CD1c-positive myeloid dendritic cell (primary cell): ENCODE results near the gene CROCC.
"Not testable (repeated sequence)": the region's sequence is repeated elsewhere in the genome, so short reads cannot be mapped to it uniquely, and the experiment has no call there.

ENCODE experiments used
- DNase-seq: peaks from one replicate; pipeline ENCODE4 v3.0.0-alpha.2; 2016; ENCODE audit errors: extremely low spot score

The CROCC gene, protein sequence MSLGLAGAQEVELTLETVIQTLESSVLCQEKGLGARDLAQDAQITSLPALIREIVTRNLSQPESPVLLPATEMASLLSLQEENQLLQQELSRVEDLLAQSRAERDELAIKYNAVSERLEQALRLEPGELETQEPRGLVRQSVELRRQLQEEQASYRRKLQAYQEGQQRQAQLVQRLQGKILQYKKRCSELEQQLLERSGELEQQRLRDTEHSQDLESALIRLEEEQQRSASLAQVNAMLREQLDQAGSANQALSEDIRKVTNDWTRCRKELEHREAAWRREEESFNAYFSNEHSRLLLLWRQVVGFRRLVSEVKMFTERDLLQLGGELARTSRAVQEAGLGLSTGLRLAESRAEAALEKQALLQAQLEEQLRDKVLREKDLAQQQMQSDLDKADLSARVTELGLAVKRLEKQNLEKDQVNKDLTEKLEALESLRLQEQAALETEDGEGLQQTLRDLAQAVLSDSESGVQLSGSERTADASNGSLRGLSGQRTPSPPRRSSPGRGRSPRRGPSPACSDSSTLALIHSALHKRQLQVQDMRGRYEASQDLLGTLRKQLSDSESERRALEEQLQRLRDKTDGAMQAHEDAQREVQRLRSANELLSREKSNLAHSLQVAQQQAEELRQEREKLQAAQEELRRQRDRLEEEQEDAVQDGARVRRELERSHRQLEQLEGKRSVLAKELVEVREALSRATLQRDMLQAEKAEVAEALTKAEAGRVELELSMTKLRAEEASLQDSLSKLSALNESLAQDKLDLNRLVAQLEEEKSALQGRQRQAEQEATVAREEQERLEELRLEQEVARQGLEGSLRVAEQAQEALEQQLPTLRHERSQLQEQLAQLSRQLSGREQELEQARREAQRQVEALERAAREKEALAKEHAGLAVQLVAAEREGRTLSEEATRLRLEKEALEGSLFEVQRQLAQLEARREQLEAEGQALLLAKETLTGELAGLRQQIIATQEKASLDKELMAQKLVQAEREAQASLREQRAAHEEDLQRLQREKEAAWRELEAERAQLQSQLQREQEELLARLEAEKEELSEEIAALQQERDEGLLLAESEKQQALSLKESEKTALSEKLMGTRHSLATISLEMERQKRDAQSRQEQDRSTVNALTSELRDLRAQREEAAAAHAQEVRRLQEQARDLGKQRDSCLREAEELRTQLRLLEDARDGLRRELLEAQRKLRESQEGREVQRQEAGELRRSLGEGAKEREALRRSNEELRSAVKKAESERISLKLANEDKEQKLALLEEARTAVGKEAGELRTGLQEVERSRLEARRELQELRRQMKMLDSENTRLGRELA (N-terminal part only)

DNA sequence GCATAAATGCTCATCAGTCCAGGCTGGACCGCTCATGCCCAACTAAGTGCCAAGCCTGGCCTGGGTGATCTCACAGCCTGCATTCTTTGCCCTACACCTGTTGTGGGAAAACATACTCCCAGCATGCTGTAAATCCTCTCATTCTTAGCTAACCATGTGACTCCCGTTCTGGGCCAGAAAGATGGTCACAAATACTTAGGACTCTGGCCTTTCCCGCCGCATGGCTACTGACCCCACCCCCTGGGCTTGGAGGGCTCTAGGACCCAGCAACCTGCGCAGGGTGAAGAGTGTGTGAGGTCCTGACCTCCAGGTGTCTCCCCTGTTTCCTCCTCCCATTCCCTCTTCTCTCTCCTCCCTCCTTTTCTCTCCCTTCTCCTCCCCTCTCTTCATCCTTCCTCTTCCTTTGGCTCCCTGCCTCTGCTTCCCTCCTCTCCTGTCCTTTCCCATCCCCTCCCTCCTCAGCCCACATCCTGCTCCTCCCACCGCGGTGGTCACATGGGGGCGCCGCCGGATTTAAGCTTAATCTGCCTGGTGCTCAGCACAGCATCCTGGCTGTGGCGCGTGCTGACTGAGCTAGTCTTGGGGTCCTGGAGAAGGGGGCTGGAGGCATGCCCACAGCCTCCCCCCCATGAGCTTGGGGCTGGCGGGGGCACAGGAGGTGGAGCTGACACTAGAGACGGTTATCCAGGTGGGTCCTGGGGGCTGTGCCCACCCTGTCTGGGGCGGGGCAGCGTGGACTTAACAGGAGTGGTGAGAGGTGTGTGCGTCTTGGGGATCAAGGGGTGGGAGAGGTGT lies at the start of gene CROCC:
TSS of gene CROCC (plus strand) at position 541 of the 795 bp plus-strand sequence. CDS start at position 629, 88 bp downstream.
- DNase-seq, result no peak

DNA sequence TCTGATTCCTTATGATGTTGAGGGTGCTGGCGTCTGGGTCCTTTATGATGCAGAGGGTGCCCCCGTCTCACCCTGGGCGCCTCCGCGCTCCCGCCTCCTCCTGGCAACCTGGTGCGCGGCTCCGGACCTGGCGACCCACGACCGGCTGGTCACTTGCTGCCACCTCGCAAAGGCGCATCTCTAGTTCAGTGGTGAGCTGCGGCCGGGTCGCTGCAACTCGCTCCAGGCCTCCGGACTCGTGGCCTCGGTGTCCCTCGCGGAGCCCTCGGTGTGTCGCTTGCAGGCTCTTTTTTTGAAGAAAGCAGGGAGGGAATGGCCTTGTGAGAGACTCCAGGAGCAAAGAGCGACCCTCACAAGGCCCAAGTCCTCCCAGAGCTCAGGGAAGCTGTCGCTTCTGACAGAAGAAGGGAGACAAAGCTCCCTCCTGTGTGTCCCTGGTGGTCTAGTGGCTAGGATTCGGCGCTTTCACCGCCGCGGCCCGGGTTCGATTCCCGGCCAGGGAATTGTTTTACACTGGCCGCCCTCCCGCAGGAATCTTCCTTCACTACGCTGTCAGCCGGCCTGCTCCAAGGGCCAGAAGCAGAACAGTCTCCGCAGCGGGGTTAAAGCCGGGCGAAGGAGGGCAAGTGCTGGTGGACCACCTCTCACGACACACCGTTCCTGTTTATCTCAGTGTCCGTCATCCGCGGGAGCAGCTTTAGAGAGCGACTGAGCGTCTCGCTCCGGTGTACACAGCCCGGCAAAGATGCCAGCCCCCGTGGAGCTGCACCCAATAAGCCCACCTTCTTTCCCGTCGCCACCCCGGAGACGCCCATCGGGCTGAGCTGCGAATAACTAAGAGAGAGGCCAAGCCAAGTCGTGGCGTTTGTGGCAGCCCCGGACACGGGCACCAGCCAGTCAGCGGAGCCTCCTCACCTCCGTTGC lies 49.3 kb upstream of the CROCC start:
- not testable (repeated sequence) for DNase-seq

DNA sequence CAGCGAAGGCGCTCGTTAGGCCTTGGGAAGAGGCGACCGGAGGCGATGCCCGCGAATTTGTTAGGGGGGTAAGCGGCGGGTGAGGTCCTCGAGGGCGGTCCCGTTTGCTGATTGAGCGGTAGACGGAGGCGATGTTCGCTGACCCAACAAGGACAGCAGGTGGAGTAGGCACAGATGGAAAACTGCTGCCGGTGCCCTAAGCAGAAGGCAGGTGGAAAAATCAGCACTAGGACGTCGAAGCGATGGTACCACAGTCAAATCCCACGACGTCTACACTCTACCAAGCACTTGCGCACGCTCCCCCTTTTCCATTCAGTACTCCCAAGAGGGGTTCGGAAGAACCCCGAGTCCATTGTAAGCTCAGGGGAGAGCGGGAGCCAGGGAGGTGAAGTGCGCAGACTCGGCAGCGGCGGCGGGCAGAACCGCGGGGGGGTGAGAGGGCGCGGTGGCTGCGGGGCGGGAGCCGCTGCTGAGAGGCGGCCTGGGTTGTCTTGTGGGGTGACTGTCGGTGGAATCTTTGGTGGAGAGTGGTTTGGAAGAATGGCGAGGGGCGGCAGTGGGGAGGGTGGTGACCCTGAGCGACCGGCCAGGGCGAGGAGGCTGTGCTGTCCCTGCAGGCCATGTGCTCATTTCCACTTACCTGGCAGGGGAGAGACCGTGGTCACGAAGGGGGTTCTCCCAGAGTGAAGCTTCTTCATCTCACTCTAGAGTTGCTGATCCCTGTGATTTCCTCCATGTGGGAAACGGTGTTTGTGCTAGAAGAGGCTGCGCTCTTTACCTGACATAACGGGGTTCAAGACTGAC lies 48.5 kb upstream of the CROCC start:
- peak; percentile 12 for DNase-seq

DNA sequence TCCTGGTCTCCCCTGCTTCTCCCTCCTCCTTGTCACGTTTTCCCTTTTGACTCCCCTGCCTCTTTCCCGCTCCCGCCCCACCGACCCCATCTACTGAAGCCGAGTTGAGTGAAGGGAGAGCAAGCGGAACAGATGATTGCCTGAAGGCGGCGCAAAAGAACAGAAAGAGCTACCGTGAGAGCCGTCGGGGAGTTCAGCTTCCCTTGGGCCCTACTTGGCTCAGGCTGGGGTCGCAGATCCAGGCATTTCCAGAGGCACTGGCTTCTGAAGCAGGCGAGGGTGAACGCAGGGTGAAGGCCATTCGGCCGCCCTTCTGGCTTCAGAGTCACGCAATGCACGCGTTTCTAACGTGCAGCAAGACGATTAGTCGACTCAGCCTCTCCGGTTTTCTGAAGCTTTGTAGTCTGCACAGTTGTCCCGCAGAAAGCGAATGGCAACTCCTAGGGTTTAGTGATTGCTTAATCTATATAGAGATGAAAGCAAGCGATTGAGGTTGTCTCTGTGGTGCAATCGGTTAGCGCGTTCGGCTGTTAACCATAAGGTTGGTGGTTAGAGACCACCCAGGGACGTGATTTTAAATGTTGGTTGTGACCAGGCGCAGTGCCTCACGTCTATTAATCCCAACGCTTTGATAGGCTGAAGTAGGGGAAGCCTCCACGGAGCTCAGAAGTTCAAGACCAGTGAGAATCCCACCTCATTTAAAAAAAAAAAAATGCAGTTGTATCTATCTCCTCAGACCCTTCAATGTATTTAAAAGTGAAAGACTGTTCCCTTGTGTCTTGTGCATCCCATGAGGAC lies 46.6 kb upstream of the CROCC start:
- DNase-seq, result not testable (repeated sequence)

DNA sequence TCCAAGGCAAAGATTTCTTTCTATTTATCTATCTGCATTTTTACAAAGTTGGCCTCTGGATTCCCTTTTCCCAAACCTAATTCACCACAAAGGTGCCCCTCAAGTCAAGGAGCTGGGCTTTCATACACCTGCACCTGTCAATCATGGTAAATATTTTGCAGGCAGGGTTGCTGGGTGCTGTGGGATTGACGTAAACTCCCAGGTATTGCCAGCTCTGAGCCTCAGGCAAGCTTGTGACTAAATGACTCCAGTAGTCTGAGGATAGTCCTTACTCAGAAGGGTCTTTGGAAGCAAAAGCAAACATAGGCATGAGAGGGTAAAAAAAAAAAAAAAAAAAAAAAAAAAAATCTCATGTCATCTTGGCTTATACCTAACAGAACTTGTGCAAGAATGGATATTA lies 40.0 kb upstream of the CROCC start:
- not testable (repeated sequence) for DNase-seq

DNA sequence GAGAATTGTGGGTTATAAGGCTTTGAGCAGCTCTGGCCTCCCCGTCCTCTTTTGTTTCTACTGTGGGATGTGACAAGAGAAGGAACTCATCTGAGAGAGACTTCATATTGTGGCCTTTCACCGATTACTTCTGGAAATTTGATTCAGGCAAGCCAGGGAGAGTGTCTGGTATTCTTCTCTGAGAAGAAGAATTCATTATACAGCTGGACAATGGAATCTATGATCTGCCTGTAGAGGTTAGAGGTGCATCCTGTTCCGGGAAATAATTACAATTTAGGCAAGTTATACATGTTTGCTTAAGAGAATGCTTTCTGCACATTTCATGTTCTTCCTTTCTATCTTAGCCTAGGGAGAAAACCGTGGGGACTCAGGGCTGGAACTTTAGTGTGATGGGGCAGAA lies 38.7 kb upstream of the CROCC start:
- no peak for DNase-seq

DNA sequence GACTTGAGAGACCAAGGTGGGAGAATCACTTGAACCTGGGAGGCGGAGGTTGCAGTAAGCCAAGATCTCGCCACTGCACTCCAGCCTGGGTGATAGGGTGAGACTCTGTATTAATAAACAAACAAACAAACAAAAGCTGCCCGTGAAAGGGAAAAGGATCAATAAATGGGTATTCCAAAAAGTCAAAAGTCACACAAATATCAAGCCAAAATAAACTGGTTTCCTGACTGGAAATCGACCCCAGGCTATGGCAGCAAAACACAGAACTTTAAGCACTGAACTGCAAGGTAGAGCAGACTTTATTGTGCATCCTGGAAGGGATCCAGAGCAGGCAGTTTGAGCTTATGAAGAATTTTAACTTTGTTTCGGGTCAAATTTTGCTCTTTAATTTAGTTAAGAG lies 37.2 kb upstream of the CROCC start:
- not testable (repeated sequence) for DNase-seq

DNA sequence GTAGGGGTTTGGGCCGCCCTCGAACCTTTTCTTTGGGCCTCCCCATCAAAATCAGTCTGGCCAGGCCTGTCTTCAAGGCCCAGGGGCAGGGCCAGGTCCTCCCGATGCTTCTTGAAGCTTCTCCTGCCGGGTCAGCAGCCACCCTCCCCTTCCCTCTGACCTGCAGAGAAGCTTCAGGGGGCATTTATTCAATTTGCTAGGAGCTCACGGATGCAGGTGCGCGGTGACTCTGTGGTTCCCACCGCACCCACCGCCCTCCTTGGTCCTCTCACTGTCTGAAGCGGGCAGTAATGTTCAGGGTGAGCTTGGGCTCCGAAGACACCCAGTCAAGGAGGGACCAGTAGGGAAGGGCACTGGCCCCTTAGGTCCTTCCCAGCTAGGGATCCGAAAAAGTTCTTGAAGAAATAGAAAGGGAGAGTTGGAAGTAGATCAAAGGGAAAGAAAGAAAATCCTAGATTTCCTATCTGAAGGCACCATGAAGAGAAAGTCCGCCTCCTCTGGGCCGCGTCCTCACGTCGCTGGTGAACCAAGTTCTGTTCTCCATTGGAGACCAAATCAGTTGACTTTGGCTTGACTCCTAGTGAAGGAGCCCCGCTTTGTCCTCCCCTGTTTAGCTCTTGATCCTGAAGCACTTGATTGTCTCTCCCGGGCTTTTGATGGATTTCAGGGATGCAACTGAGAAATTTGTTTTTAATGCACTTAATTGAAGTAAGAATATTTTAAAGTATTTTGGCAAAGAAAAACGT lies 34.7 kb upstream of the CROCC start:
- no peak for DNase-seq

DNA sequence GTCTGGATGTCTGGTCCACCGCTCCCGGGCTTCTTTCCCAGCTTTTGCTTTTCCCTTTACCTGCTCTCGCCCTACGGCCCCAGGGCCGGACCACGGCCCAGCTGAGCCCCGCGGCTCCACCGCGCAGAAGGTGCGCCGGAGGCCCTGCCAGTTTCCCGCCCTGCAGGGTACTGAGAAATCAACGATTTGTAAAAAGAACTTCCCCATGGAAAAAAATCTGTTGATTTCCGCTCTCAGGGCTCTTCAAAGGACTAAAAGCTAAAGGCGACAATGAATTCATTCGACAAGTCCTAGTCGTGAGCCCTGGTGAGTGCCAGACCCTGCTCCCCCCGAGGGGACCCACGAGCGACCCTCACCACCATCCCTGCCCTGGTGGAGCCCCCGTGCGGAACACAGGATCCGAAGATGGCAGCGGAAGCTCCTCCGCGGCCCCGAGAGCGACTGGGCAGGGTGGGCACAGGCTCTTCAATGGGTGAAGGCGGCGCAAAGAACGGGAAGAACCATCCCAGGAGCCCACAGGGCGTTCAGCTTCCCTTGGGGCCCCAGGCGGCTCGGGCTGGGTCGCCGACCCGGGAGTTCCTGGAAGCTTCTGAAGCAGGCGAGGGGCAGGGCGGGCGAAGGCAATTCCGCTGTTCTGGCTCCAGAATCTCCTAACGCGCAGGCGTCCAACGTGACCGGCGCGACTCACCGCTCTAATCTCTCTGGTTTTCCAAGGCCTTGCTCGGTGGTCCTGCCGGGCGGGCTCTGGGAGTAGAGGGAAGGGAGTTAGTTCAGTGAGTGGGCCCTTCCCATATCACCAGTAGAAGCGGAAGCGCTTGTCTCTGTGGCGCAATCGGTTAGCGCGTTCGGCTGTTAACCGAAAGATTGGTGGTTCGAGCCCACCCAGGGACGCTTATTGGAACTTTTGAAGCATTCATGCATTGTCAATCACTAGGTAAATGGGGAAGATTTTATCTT lies 32.6 kb upstream of the CROCC start:
- peak; percentile 71 for DNase-seq

DNA sequence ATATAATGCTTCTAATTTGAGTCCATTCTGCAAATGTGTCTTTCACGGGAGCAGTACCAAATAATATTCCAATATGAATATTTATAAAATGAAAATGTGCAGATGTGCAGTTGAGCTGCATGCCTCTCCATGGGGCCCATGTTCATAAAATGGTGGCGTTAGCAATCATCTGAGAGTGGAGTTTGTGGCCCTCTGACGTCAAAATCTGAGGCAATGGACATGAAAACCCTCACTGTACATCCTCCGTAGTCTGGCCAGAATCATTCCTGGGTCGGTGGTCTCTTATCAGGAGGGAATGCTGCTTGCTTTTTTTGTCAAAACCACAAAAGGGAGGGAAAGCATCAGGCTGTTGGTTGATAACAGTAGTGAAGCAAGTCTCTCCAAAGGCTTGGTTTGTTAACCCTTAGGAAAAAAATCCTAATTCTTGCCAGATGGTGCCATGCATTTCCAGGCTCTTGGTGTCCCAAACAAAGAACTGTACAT lies 31.2 kb upstream of the CROCC start:
- not testable (repeated sequence) for DNase-seq

DNA sequence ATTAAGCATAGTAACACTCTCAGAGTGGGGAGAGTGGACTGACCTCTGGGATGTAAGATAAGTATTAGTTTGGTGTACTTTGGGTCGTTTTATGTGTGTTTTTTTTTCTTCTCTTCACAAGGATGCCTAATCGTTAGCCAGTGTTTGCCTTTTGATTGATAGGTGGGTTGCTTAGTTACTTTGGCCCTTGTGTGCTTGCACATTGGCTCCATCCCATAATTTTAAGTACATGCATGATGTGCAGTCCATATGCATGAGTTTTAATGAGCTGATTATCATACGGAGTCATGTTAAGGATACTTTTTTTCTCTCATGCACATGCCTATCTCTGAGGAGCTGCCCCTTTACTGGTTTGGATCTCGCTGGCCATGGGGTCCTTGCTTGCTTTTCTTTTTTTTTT lies 30.7 kb upstream of the CROCC start:
- DNase-seq, result not testable (repeated sequence)

DNA sequence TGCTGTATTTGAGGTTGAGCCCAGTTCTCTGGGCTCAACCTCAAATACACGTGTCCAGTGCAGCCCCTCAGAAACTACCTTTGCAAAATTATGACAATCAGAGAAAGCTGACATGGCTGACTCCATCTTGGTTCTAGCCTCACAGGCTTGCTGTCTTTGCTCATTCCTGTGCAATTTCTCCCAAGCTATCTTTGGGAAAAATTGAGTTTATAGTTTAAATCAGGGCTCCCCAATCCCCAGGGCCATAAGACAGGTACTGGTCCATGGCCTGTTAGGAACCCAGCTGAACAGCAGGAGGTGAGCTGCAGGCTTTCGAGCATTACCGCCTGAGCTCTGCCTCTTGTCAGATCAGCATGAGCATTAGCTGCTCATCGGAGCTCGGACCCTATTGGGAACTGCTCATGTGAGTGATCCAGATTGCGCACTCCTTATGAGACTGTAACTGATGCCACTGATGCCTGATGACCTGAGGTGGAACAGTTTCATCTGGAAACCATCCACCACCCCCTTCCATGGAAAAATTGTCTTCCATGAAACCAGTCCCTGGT lies 28.7 kb upstream of the CROCC start:
- DNase-seq, result not testable (repeated sequence)

DNA sequence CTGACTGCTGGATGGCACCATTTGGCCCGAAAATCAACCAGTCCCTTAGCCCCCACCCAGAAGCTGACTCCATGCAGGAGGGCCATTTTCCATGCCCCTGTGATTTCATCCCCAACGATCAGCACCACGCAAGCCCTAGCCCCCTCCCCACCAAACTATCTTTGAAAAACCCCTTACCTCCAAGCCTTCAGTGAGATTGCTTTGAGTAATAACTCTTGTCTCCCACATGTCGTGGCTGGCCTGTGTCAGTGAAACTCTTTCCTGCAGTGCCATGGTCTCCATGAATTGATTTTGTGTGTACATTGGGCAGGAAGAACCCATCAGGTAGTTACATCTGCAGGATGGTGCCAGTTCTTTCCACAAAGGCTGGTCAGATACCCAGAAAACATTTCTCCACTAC lies 27.9 kb upstream of the CROCC start:
- DNase-seq, result not testable (repeated sequence)

DNA sequence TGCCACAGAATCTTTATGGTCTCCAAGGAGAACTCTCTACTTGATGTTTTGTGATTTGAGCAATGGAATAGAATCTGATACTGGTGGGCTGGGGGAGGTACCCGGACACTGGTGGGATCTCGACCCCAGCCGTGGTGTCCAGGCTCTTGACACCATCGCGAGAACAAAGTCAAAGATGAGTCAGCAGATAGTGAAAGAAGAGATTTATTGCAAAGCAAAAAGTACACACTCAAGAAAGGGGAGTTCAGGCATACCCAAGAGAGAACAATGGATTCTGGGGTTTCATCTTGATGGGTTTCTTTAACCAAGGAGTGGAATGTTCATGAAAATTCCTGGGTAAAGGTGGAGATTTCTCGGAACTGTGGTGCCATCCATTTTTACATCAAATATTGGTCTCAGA lies 27.4 kb upstream of the CROCC start:
- not testable (repeated sequence) for DNase-seq

DNA sequence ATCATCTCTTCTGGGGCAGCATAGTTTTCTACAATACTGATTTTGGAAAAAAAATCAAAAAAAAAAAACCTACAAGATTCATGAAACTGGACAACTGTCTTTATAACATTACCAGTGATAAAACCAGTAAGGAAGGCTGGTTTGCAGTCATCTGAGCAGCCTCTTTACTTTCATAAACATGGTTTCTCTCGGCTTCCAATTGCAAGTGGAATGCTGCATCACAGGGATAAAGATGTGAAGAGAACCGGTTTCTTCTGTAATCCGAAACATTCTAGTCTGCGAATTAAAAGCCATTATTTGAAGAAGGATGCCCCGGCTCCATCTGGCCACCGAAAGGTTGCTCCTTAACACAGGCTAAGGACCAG lies 26.5 kb upstream of the CROCC start:
- not testable (repeated sequence) for DNase-seq
